Ascending aorta (tissue), 2 donors: ENCODE results near the gene SLC31A1. TPM values are rescaled to one million over a fixed set of nuclear protein-coding genes. Genes with fewer than 3 reads are reported as not detected.

Experiments used
- DNase-seq, 2 donors: peaks; one replicate each; pipeline ENCODE4 v3.0.0-alpha.2; 2019; ENCODE audit warnings: low spot score in 2 of 2
- H3K27ac ChIP-seq, 2 donors: fragments of 200-600 bp; sonication (generic); one replicate each; pipeline ENCODE4 v1.5.1; 2016 to 2017; ENCODE audit warnings: mild to moderate bottlenecking in 1 of 2
- H3K27me3 ChIP-seq: fragments of 200-600 bp; sonication (generic); one replicate; pipeline ENCODE4 v1.5.1; 2017
- H3K36me3 ChIP-seq, 2 donors: fragments of 200-600 bp; sonication (generic); one replicate each; pipeline ENCODE4 v1.5.1; 2016
- H3K4me1 ChIP-seq, 2 donors: fragments of 200-600 bp; sonication (generic); one replicate each; pipeline ENCODE4 v1.5.1; 2016 to 2017; ENCODE audit warnings: mild to moderate bottlenecking in 1 of 2
- H3K4me3 ChIP-seq, 2 donors: fragments of 200-600 bp; sonication (generic); one replicate each; pipeline ENCODE4 v1.5.1; 2016 to 2017; ENCODE audit warnings: mild to moderate bottlenecking in 1 of 2
- H3K9me3 ChIP-seq, 2 donors: fragments of 200-600 bp; sonication (generic); one replicate each; pipeline ENCODE4 v1.5.1; 2016
- CTCF ChIP-seq, 3 experiments: fragments of 200-600 bp in 2 of 3; fragments of 450-650 bp in 1 of 3; sonication (generic) in 2 of 3; IDR thresholded peaks; one replicate each; pipeline ENCODE4 v1.5.1; 2016 to 2019; ENCODE audit warnings: antibody characterized with exemption in 3 of 3, mild to moderate bottlenecking in 1 of 3, moderate library complexity in 1 of 3
- intact Hi-C: fragments of 100-400 bp; cut with DNase I; formaldehyde crosslinking; loops from one replicate; pipeline ENCODE4 v1.15.1; 2023
- total RNA-seq: library from RNA; depleted of rRNA; stranded (reverse); fragments of >200 nt; gene quantifications from one replicate; pipeline ENCODE4 v1.1.0, GENCODE V29; 2016

Gene SLC31A1
- total RNA-seq, 1 donor from 2014 or later = 3.7 TPM

GRCh38 chr9:113250807-113251206 is 29.5 kb downstream of the SLC31A1 start:
- intact Hi-C loops = no loop called here
- TF ChIP-seq CTCF (IDR thresholded peaks at IDR 0.05) = no peak
- no peak overlapping the region for H3K27ac ChIP-seq
- H3K27me3 ChIP-seq = no peaks in the 10 kb centered on the region
- no peaks in the 10 kb centered on the region for H3K4me1 ChIP-seq
- DNase-seq = no peak
- H3K36me3 ChIP-seq = no peaks in the 10 kb centered on the region
- H3K4me3 ChIP-seq = no peak overlapping the region
- H3K9me3 ChIP-seq = no peaks in the 10 kb centered on the region

GRCh38 chr9:113254991-113255390 is 33.6 kb downstream of the SLC31A1 start:
- Histone ChIP-seq H3K36me3 (peaks cover 9 to 32% of the 10 kb centered on the region in 2 donors), H3K9me3 (no peaks in the 10 kb centered on the region), H3K27me3 (no peaks in the 10 kb centered on the region), H3K27ac (no peak overlapping the region), H3K4me1 (no peaks in the 10 kb centered on the region), H3K4me3 (no peak overlapping the region)
- no peak for DNase-seq
- intact Hi-C loops = no loop called here
- no peak for TF ChIP-seq CTCF (IDR thresholded peaks at IDR 0.05)

GRCh38 chr9:113255438-113255837 is 34.1 kb downstream of the SLC31A1 start:
- Histone ChIP-seq H3K27ac (no peak overlapping the region), H3K4me1 (no peaks in the 10 kb centered on the region), H3K27me3 (no peaks in the 10 kb centered on the region), H3K4me3 (no peak overlapping the region), H3K36me3 (peaks cover 9 to 36% of the 10 kb centered on the region in 2 donors), H3K9me3 (no peaks in the 10 kb centered on the region)
- no peak for DNase-seq
- intact Hi-C loops = no loop called here
- TF ChIP-seq CTCF (IDR thresholded peaks at IDR 0.05) = no peak

GRCh38 chr9:113257863-113258262 is 36.5 kb downstream of the SLC31A1 start:
- Histone ChIP-seq H3K9me3 (no peaks in the 10 kb centered on the region), H3K27ac (no peak overlapping the region), H3K4me3 (no peak overlapping the region), H3K27me3 (no peaks in the 10 kb centered on the region), H3K4me1 (no peaks in the 10 kb centered on the region), H3K36me3 (peaks cover 17 to 45% of the 10 kb centered on the region in 2 donors)
- no peak for TF ChIP-seq CTCF (IDR thresholded peaks at IDR 0.05)
- no peak for DNase-seq
- intact Hi-C loops = no loop called here

GRCh38 chr9:113258282-113258681 is 36.9 kb downstream of the SLC31A1 start:
- no peaks in the 10 kb centered on the region for H3K9me3 ChIP-seq
- H3K4me3 ChIP-seq = no peak overlapping the region
- H3K27ac ChIP-seq = no peak overlapping the region
- H3K4me1 ChIP-seq = no peaks in the 10 kb centered on the region
- no peak for DNase-seq
- H3K36me3 ChIP-seq = peaks cover 19 to 45% of the 10 kb centered on the region in 2 donors
- intact Hi-C loops = no loop called here
- no peak for TF ChIP-seq CTCF (IDR thresholded peaks at IDR 0.05)
- H3K27me3 ChIP-seq = no peaks in the 10 kb centered on the region
